Medulla oblongata (tissue), 1 donor: ENCODE data around the gene TSTD1.
A peak's percentile ranks its signal among the peaks of the same experiment; 100 is the strongest.
"Not testable (repeated sequence)": the region's sequence is repeated elsewhere in the genome, so short reads cannot be mapped to it uniquely, and the experiment has no call there.

ENCODE experiments used
- DNase-seq: peaks from one replicate; pipeline ENCODE4 v3.0.0-alpha.2; 2015; ENCODE audit errors: extremely low spot score

The TSTD1 gene

GRCh38 chr1:161009602-161010211 lies 29.1 kb downstream of the TSTD1 start:
- DNase-seq, result no peak

GRCh38 chr1:161008869-161009510 lies 29.8 kb downstream of the TSTD1 start:
- DNase-seq, result no peak

- DNase-seq, result no peak
These were observed 31.4 kb downstream of the TSTD1 start for GRCh38 chr1:161007369-161007768.

GRCh38 chr1:161006563-161006962 lies 32.2 kb downstream of the TSTD1 start:
- no peak for DNase-seq

GRCh38 chr1:161001525-161001924 lies 37.2 kb downstream of the TSTD1 start:
- DNase-seq, result peak; percentile 25

GRCh38 chr1:161000736-161001480 lies 37.9 kb downstream of the TSTD1 start:
- no peak for DNase-seq

GRCh38 chr1:160999376-160999775 lies 39.4 kb downstream of the TSTD1 start:
- no peak for DNase-seq

GRCh38 chr1:160997323-160998038 lies 41.3 kb downstream of the TSTD1 start:
- DNase-seq, result peak; percentile 57

GRCh38 chr1:160996178-160996577 lies 42.6 kb downstream of the TSTD1 start:
- DNase-seq, result no peak

- DNase-seq, result peak; percentile 33
These were observed 45.1 kb downstream of the TSTD1 start for GRCh38 chr1:160993544-160994193.

- DNase-seq, result not testable (repeated sequence)
These were observed 46.7 kb downstream of the TSTD1 start for GRCh38 chr1:160992036-160992435.
